NT2/D1 (cell line): ENCODE results near the gene LYST.

Experiments
- DNase-seq: peaks from one replicate; pipeline ENCODE4 v3.0.0-alpha.2; 2011; ENCODE audit warnings: low read depth, low spot score
- H3K27me3 ChIP-seq: 2 replicates; pipeline ENCODE4 v1.6.0; 2011; ENCODE audit warnings: mild to moderate bottlenecking; ENCODE audit not compliant: insufficient read length, insufficient read depth
- H3K36me3 ChIP-seq: 2 replicates; pipeline ENCODE4 v1.6.1; 2011; ENCODE audit warnings: mild to moderate bottlenecking, low read length, mixed read lengths; ENCODE audit not compliant: insufficient read depth, insufficient read length
- H3K4me1 ChIP-seq: 2 replicates; pipeline ENCODE4 v1.5.1; 2011; ENCODE audit not compliant: insufficient read depth, insufficient read length
- H3K4me3 ChIP-seq: 2 replicates; pipeline ENCODE4 v1.5.1; 2011; ENCODE audit warnings: low read depth; ENCODE audit not compliant: insufficient read length
- H3K9ac ChIP-seq: 2 replicates; pipeline ENCODE4 v1.6.0; 2011; ENCODE audit warnings: low read depth; ENCODE audit not compliant: insufficient read length
- H3K9me3 ChIP-seq: 2 replicates; pipeline ENCODE4 v1.5.1; 2011; ENCODE audit warnings: mild to moderate bottlenecking, low read length; ENCODE audit not compliant: insufficient read depth
- SUZ12 ChIP-seq: IDR thresholded peaks from 2 replicates; pipeline ENCODE4 v1.6.1; 2011; ENCODE audit not compliant: insufficient read length, insufficient read depth; ENCODE audit errors: extremely low read depth
- YY1 ChIP-seq: IDR thresholded peaks from 2 replicates; pipeline ENCODE4 v1.6.1; 2011; ENCODE audit not compliant: insufficient read length, insufficient read depth
- ZNF274 ChIP-seq: IDR thresholded peaks from 2 replicates; pipeline ENCODE4 v1.6.1; 2011; ENCODE audit warnings: mild to moderate bottlenecking, low read depth, low read length

LYST gene

DNA sequence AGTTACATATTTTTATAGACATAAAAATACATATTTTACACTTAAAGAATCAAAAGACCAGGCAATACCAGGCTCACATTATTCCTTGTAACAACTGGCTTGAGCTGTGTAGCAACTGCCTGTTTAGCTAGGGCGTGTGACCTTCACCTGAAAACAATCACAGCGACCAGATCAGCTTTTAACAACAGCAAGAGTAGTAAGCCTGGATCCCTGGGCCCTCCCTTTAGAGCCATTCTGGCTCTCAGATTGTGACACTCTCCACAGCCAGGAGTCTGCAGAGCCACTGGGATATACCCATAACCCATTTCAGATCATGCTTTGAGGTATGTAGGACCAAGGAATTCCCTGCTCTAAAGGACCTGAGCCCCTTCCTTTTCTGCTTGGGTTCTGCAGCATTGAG, 187.7 kb downstream of the LYST start:
- H3K36me3 ChIP-seq, result no peaks in the 10 kb centered on the region
- H3K4me1 ChIP-seq, result no peaks in the 10 kb centered on the region

DNA sequence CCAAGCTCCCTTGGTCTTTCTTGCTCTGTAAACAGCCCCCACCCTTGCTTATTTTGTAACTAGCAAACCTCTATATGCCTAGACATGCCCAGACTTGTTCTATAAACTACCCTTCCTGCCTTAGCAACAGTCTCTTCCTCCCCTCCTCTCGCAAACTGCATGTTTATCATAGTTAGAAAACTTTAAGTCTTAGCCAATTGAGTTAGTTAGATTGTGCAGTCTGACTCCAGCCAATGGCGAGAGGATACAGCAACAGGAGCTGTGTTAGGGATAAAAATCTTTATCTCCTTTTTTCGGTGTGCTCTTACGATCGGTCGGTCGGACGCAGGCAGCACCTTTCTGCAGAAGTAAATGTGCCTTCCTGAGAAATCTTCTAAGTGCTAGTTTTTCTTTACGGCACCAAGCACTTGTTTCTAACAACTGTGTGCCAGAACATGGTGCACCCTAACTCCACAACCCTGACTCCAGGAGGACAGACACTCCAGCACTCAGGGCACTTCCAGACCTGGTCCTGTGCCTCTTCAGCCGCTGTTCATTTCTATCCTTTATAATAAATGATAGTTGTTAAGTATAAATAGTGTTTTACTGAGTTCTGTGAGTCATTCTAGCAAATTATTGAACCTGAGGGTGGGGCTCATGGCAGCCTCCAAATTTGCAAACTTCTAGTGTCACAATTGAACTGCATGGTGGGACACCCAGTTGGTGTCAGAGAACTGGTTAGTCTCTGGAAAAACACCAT, 191.4 kb downstream of the LYST start:
- TF ChIP-seq YY1, result no peak
- no peak for TF ChIP-seq ZNF274
- TF ChIP-seq SUZ12, result no peak
- Histone ChIP-seq H3K9me3 (peaks cover 59% of the 10 kb centered on the region), H3K4me1 (no peaks in the 10 kb centered on the region), H3K9ac (no peak overlapping the region), H3K4me3 (no peak overlapping the region), H3K36me3 (no peaks in the 10 kb centered on the region), H3K27me3 (no peaks in the 10 kb centered on the region)
- DNase-seq, result no peak

More for the DNA sequence above, 187.7 kb downstream of the LYST start:
- Histone ChIP-seq H3K9me3 (peaks cover 25% of the 10 kb centered on the region), H3K27me3 (no peaks in the 10 kb centered on the region), H3K4me3 (no peak overlapping the region), H3K9ac (no peak overlapping the region)
- TF ChIP-seq YY1, result no peak
- no peak for TF ChIP-seq ZNF274
- TF ChIP-seq SUZ12, result no peak
- no peak for DNase-seq

GRCh38 chr1:235673981-235674380, 192.7 kb downstream of the LYST start:
- Histone ChIP-seq H3K4me1 (no peaks in the 10 kb centered on the region), H3K27me3 (no peaks in the 10 kb centered on the region), H3K36me3 (no peaks in the 10 kb centered on the region), H3K4me3 (no peak overlapping the region), H3K9ac (no peak overlapping the region), H3K9me3 (peaks cover 73% of the 10 kb centered on the region)
- TF ChIP-seq ZNF274 (no peak), YY1 (no peak), SUZ12 (no peak)
- DNase-seq, result peak; percentile 51

DNA sequence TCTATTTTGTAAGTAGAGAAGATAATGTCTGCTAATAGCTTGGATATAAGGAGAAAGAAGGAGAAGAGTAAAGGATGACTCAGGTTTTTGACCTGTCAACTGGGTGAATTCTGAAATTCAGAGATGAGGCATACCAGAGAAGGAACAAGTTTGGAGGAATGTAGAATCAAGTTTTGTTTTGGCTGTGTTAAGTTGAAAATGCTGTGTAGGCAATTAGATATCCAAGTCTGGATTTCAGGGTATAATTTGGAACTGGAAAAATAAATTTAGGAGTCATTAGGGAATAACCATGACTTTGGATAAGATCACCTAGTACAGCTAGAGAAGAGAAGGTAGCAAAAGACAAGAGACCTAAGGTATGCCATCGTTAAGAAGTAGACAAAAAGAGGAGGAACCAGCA, 194.7 kb downstream of the LYST start:
- Histone ChIP-seq H3K9ac (no peak overlapping the region), H3K4me3 (no peak overlapping the region), H3K9me3 (peaks cover 85% of the 10 kb centered on the region), H3K36me3 (no peaks in the 10 kb centered on the region), H3K27me3 (no peaks in the 10 kb centered on the region), H3K4me1 (no peaks in the 10 kb centered on the region)
- no peak for TF ChIP-seq YY1
- no peak for TF ChIP-seq ZNF274
- TF ChIP-seq SUZ12, result no peak
- no peak for DNase-seq

DNA sequence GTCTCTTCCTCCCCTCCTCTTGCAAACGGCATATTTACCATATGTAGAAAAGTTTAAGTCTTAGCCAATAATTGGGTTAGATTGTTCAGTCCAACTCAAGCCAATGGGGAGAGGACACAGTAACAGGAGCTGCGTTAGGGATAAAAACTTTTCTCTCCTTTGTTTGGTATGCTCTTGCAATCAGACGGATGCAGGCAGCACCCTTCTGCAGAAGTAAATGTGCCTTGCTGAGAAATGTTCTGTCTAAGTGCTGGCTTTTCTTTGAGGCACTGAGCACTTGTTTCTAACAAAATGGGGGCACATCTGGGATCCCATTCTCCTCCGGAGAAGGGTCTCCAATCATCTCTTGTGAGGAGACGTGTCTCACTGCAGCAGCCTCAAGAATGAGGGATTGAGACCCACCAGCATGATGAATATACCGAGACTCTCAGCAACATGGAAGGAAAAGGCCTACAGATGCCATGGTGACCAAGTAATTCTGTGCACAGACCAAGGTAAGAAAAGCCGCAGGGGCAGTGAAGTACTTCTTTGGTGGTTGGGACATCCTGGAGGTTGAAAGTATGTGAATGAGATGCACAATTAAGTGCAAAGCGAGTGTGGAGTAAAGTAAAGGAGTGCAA, 196.4 kb downstream of the LYST start:
- Histone ChIP-seq H3K9me3 (peaks cover 73% of the 10 kb centered on the region), H3K4me3 (no peak overlapping the region), H3K9ac (no peak overlapping the region), H3K36me3 (no peaks in the 10 kb centered on the region), H3K27me3 (no peaks in the 10 kb centered on the region), H3K4me1 (no peaks in the 10 kb centered on the region)
- TF ChIP-seq YY1 (no peak), ZNF274 (no peak)
- DNase-seq, result no peak

DNA sequence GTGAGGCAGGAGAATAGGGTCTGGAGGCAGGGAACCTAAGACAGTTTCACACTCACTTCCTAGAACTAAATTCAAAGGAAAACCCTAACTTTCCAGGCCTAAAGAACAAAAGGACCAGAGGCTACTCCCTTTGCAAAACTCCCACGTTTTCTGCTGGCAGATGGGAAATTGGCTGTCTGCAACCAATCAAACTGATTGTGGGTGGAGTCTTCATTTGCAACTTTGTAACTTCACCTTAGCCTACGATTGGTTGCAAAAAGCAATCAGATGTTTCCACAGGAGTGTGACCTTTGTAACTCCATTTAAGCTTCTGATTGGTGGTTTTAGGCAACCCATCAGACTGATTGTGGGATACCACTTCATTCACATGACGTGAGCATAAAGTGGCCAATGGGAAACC, 197.4 kb downstream of the LYST start:
- TF ChIP-seq ZNF274 (no peak), YY1 (no peak), SUZ12 (no peak)
- Histone ChIP-seq H3K9me3 (peaks cover 63% of the 10 kb centered on the region), H3K4me1 (no peaks in the 10 kb centered on the region), H3K36me3 (no peaks in the 10 kb centered on the region), H3K9ac (no peak overlapping the region), H3K4me3 (no peak overlapping the region), H3K27me3 (no peaks in the 10 kb centered on the region)
- no peak for DNase-seq

- no peak overlapping the region for H3K4me3 ChIP-seq
- no peak for DNase-seq
- H3K4me1 ChIP-seq, result peaks cover 4% of the 10 kb centered on the region
- no peak overlapping the region for H3K9ac ChIP-seq
- no peak for TF ChIP-seq SUZ12
- no peak for TF ChIP-seq YY1
- TF ChIP-seq ZNF274, result no peak
- H3K9me3 ChIP-seq, result peaks cover 15% of the 10 kb centered on the region; the same call in 1 of the 2 replicates
- H3K36me3 ChIP-seq, result no peaks in the 10 kb centered on the region
- no peaks in the 10 kb centered on the region for H3K27me3 ChIP-seq
Measured at GRCh38 chr1:235663628-235664027, 203.1 kb downstream of the LYST start.
